ENCODE results near the gene HAUS7.

- TF ChIP-seq CTCF (IDR thresholded peaks at IDR 0.05) (peak; percentile 81 to 92 (median 82)), POLR2A (IDR thresholded peaks at IDR 0.05) (no peak)
These were observed 37.3 kb upstream of the HAUS7 start for GRCh38 chrX:153507484-153508178.
